OCI-LY3 (cell line): ENCODE results near the gene GID4.

Experiments
- H2AFZ ChIP-seq: fragments of 200-600, 300-600 bp; shearing (Covaris generic); 2 replicates; pipeline ENCODE4 v1.6.0; 2014; ENCODE audit warnings: antibody characterized with exemption, low read depth, low read length
- H3K27ac ChIP-seq: fragments of 200-600, 300-600 bp; sonication (generic); 2 replicates; pipeline ENCODE4 v1.5.1; 2014; ENCODE audit warnings: mild to moderate bottlenecking, low read length, moderate library complexity, mixed read lengths
- H3K27me3 ChIP-seq: fragments of 200-600, 300-600 bp; sonication (generic); 2 replicates; pipeline ENCODE4 v1.6.1; 2014; ENCODE audit warnings: low read depth, low read length, mixed read lengths
- H3K36me3 ChIP-seq: fragments of 200-600, 300-600 bp; sonication (generic); replicated peaks from 2 replicates; pipeline ENCODE3; 2014; ENCODE audit warnings: low read depth, low read length, mixed read lengths
- H3K4me1 ChIP-seq: fragments of 300-600, 200-600 bp; sonication (generic); 2 replicates; pipeline ENCODE4 v1.6.1; 2014; ENCODE audit warnings: low read length, mixed read lengths
- H3K4me2 ChIP-seq: fragments of 200-600, 300-600 bp; sonication (generic); 2 replicates; pipeline ENCODE4 v1.6.1; 2014; ENCODE audit warnings: low read length, mixed read lengths
- H3K4me3 ChIP-seq: fragments of 300-600, 200-600 bp; sonication (generic); 2 replicates; pipeline ENCODE4 v1.5.1; 2014; ENCODE audit warnings: antibody characterized with exemption, mild to moderate bottlenecking, low read length, moderate library complexity
- H3K79me2 ChIP-seq: fragments of 300-600, 200-600 bp; shearing (Covaris generic); 2 replicates; pipeline ENCODE4 v1.6.1; 2014; ENCODE audit warnings: mild to moderate bottlenecking, low read length, mixed read lengths
- H3K9ac ChIP-seq: fragments of 300-600, 200-600 bp; shearing (Covaris generic); 2 replicates; pipeline ENCODE4 v1.6.0; 2014; ENCODE audit warnings: mild to moderate bottlenecking, low read length, moderate library complexity
- H3K9me3 ChIP-seq: fragments of 200-600, 300-600 bp; shearing (Covaris generic); 2 replicates; pipeline ENCODE4 v1.6.1; 2014; ENCODE audit warnings: low read length, mixed read lengths; ENCODE audit not compliant: insufficient read depth
- H4K20me1 ChIP-seq: fragments of 200-600, 300-600 bp; sonication (generic); 2 replicates; pipeline ENCODE4 v1.6.1; 2016; ENCODE audit warnings: low read length, mixed read lengths; ENCODE audit not compliant: insufficient read depth
- CTCF ChIP-seq: fragments of 200-600, 300-600 bp; sonication (generic); IDR thresholded peaks from 2 replicates; pipeline ENCODE4 v1.5.1; 2014; ENCODE audit warnings: antibody characterized with exemption, low read length, low read depth
- EZH2phosphoT487 ChIP-seq: fragments of 200-600 bp; shearing (Covaris generic); IDR thresholded peaks from 2 replicates; pipeline ENCODE4 v1.6.1; 2018; ENCODE audit warnings: antibody characterized with exemption, mixed run types, low read depth

Gene GID4

GRCh38 chr17:18087610-18088491, 48.6 kb downstream of the GID4 start, which contains the start of gene DRG2:
DRG2 (plus strand) TSS chr17:18087948; CDS start chr17:18088024, 76 bp downstream.
- peak within 1 kb of the TSS; percentile 75 for H3K4me2 ChIP-seq
- no peaks in the 10 kb centered on the region for H3K27me3 ChIP-seq
- no peak within 1 kb of the TSS; the same call in 1 of the 2 replicates for H2AFZ ChIP-seq
- peak within 1 kb of the TSS; percentile 88 for H3K9ac ChIP-seq
- H3K4me3 ChIP-seq = peak within 1 kb of the TSS; percentile 92
- no peaks in the 10 kb centered on the region for H3K36me3 ChIP-seq
- H3K27ac ChIP-seq = peak within 1 kb of the TSS; percentile 34
- no peaks in the 10 kb centered on the region for H4K20me1 ChIP-seq
- TF ChIP-seq EZH2phosphoT487 = no peak
- no peak for TF ChIP-seq CTCF
- H3K79me2 ChIP-seq = peaks cover 22% of the 10 kb centered on the region
- H3K4me1 ChIP-seq = no peaks in the 10 kb centered on the region
- H3K9me3 ChIP-seq = no peaks in the 10 kb centered on the region

- H4K20me1 ChIP-seq = no peaks in the 10 kb centered on the region
- no peak overlapping the region for H3K27ac ChIP-seq
- no peaks in the 10 kb centered on the region for H3K36me3 ChIP-seq
- TF ChIP-seq EZH2phosphoT487 (no peak), CTCF (no peak)
- H2AFZ ChIP-seq = no peak overlapping the region
- no peak overlapping the region for H3K9ac ChIP-seq
- H3K4me2 ChIP-seq = no peak overlapping the region
- H3K9me3 ChIP-seq = no peaks in the 10 kb centered on the region
- peaks cover 22% of the 10 kb centered on the region for H3K79me2 ChIP-seq
- no peaks in the 10 kb centered on the region for H3K27me3 ChIP-seq
- no peak overlapping the region for H3K4me3 ChIP-seq
- no peaks in the 10 kb centered on the region for H3K4me1 ChIP-seq
Measured at GRCh38 chr17:18089613-18090012, 50.4 kb downstream of the GID4 start.

- no peak for TF ChIP-seq CTCF
- TF ChIP-seq EZH2phosphoT487 = no peak
- H4K20me1 ChIP-seq = no peaks in the 10 kb centered on the region
- H3K4me3 ChIP-seq = no peak overlapping the region
- no peak overlapping the region for H2AFZ ChIP-seq
- no peaks in the 10 kb centered on the region for H3K9me3 ChIP-seq
- no peak overlapping the region for H3K4me2 ChIP-seq
- no peaks in the 10 kb centered on the region for H3K27me3 ChIP-seq
- H3K9ac ChIP-seq = no peak overlapping the region
- H3K36me3 ChIP-seq = no peaks in the 10 kb centered on the region
- no peaks in the 10 kb centered on the region for H3K4me1 ChIP-seq
- H3K27ac ChIP-seq = no peak overlapping the region
- H3K79me2 ChIP-seq = peaks cover 11% of the 10 kb centered on the region
Measured at GRCh38 chr17:18093616-18094408, 54.6 kb downstream of the GID4 start.

GRCh38 chr17:18094409-18094807, 55.2 kb downstream of the GID4 start:
- H3K36me3 ChIP-seq = no peaks in the 10 kb centered on the region
- H3K27ac ChIP-seq = no peak overlapping the region
- no peak overlapping the region for H2AFZ ChIP-seq
- H3K9ac ChIP-seq = no peak overlapping the region
- H4K20me1 ChIP-seq = no peaks in the 10 kb centered on the region
- no peaks in the 10 kb centered on the region for H3K9me3 ChIP-seq
- no peak for TF ChIP-seq EZH2phosphoT487
- no peak for TF ChIP-seq CTCF
- H3K4me1 ChIP-seq = no peaks in the 10 kb centered on the region
- no peaks in the 10 kb centered on the region for H3K27me3 ChIP-seq
- H3K79me2 ChIP-seq = peaks cover 6% of the 10 kb centered on the region; the same call in 1 of the 2 replicates
- no peak overlapping the region for H3K4me3 ChIP-seq
- H3K4me2 ChIP-seq = no peak overlapping the region
